Activated B cell treated with CpG ODN at 0.5 μM for 24 hours (primary cell): Measurements from ENCODE around the gene HOXC4. TPM values are rescaled to one million over a fixed set of nuclear protein-coding genes. Genes with fewer than 3 reads are reported as not detected.
"Not testable (repeated sequence)": the region's sequence is repeated elsewhere in the genome, so short reads cannot be mapped to it uniquely, and the experiment has no call there.

Experiments
- ATAC-seq: fragments of 200-7000 bp; cut with Tn5 transposase; one replicate; pipeline ENCODE4 v1.10.0; 2021; ENCODE audit warnings: low read depth, mild to moderate bottlenecking, moderate library complexity
- CTCF ChIA-PET: fragments of 350-600 bp; sonication (Branson Sonifier 250); formaldehyde crosslinking; loops from one replicate; lab custom pipeline; 2021; ENCODE audit warnings: antibody characterized with exemption; lab: Charles Lee
- POLR2A ChIA-PET: fragments of 350-600 bp; sonication (Branson Sonifier 250); formaldehyde crosslinking; loops from one replicate; lab custom pipeline; 2021; ENCODE audit warnings: antibody characterized with exemption; lab: Charles Lee
- DNase-seq: peaks from one replicate; pipeline ENCODE4 v3.0.0; 2022
- H3K27ac Mint-ChIP-seq: one replicate; pipeline ENCODE4 v1.8.0; 2020; ENCODE audit warnings: mixed read lengths
- H3K27me3 Mint-ChIP-seq: one replicate; pipeline ENCODE4 v1.8.0; 2021; ENCODE audit warnings: mixed read lengths
- H3K36me3 Mint-ChIP-seq: one replicate; pipeline ENCODE4 v1.8.0; 2021; ENCODE audit warnings: low read depth, mixed read lengths
- H3K4me1 Mint-ChIP-seq: one replicate; pipeline ENCODE4 v1.8.0; 2021; ENCODE audit warnings: mixed read lengths
- H3K4me3 Mint-ChIP-seq: one replicate; pipeline ENCODE4 v1.8.0; 2020; ENCODE audit warnings: mild to moderate bottlenecking, mixed read lengths
- H3K9me3 Mint-ChIP-seq: one replicate; pipeline ENCODE4 v1.8.0; 2020; ENCODE audit warnings: mixed read lengths
- CTCF ChIP-seq: fragments of 200-600 bp; IDR thresholded peaks from one replicate; pipeline ENCODE4 v1.8.0; 2022; ENCODE audit warnings: antibody characterized with exemption, mild to moderate bottlenecking
- intact Hi-C: fragments of 100-400 bp; cut with micrococcal nuclease; formaldehyde crosslinking; loops from one replicate; pipeline ENCODE4 v1.15.1; 2024
- total RNA-seq: library from RNA; stranded (reverse); gene quantifications from 2 replicates; pipeline ENCODE4 v1.2.3, GENCODE V29; 2022

The HOXC4 gene
- total RNA-seq, 1 donor from 2014 or later = 4.3 TPM

- peak; percentile 41 for DNase-seq
- POLR2A ChIA-PET = interaction anchor here (0.6 to 2.3 kb wide), 5 partner anchors 30 to 642 kb away, joined by 3 to 14 read pairs (median 3); partner anchors contain the start of genes HOXC4 and SMUG1
- CTCF ChIA-PET = interaction anchor here (0.6 to 0.9 kb wide), 2 partner anchors 49 to 1924 kb away, joined by 3 to 4 read pairs; partner anchors contain the start of gene HOXC5
- intact Hi-C loops = loop anchor here (1.0 kb wide), 1 partner anchor 29 kb away; the partner anchor contains the start of gene HOXC4
- no peaks in the 10 kb centered on the region for H3K27me3 Mint-ChIP-seq
- peaks cover 20% of the 10 kb centered on the region for H3K4me1 Mint-ChIP-seq
- TF ChIP-seq CTCF = no peak
- ATAC-seq = peak; percentile 37
- peak overlapping the region; percentile 85 for H3K4me3 Mint-ChIP-seq
- peaks cover 2% of the 10 kb centered on the region for H3K36me3 Mint-ChIP-seq
- H3K27ac Mint-ChIP-seq = peak overlapping the region; percentile 91
- H3K9me3 Mint-ChIP-seq = no peaks in the 10 kb centered on the region
Observed at GRCh38 chr12:54082397-54082892, 28.8 kb downstream of the HOXC4 start.

DNA sequence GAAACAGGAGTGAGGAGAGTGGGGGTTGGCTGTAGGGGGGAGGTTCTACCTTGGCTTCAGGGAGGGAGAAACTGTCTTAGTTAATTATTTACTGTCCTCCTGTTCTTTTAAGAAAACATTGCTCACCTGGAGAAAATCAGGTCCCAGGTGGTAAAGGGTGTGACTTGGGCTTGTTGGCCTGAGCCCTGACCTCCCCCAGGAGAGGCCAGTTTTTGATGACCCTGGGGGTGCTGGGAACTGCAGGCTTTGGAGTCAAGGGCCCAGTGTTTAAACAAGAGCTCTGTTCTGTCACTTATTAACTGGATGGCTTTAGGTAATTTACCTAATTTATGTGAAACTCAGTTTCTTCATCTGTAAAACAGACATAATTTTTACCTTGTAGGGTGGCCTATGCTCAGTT, 34.4 kb downstream of the HOXC4 start:
- CTCF ChIA-PET, POLR2A ChIA-PET, H3K4me1 Mint-ChIP-seq, H3K36me3 Mint-ChIP-seq, H3K27ac Mint-ChIP-seq, H3K9me3 Mint-ChIP-seq, DNase-seq, H3K4me3 Mint-ChIP-seq, ATAC-seq, intact Hi-C loops: not testable (repeated sequence)
- H3K27me3 Mint-ChIP-seq = peaks cover 36% of the 10 kb centered on the region

- intact Hi-C loops, ATAC-seq, H3K9me3 Mint-ChIP-seq, H3K27ac Mint-ChIP-seq, H3K4me1 Mint-ChIP-seq, POLR2A ChIA-PET, H3K4me3 Mint-ChIP-seq, DNase-seq, CTCF ChIA-PET, H3K36me3 Mint-ChIP-seq: not testable (repeated sequence)
- peaks cover 42% of the 10 kb centered on the region for H3K27me3 Mint-ChIP-seq
Observed at GRCh38 chr12:54089465-54089864, 35.8 kb downstream of the HOXC4 start.

DNA sequence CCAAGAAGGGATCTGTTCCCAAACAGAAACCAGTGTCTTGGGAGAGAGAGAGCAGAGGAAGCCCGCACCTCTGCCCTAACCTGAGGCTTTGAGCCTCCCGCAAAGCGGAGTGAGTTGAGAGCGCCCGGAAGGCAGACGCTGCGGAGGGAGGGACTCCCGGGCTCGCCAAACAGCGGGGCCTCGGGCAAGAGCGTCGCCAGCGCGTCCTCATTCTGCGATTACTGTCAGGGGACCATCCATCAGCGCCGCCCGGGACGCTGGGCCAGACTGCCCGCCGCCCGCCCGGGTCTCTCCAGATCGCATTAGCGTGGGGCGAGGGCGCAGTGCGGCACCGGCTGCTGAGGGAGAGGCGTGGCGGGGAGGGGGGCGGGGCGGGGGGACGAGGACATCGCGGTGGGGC, 36.7 kb downstream of the HOXC4 start:
- H3K27ac Mint-ChIP-seq, H3K9me3 Mint-ChIP-seq, ATAC-seq, intact Hi-C loops, H3K36me3 Mint-ChIP-seq, POLR2A ChIA-PET, CTCF ChIA-PET, DNase-seq, H3K4me1 Mint-ChIP-seq: not testable (repeated sequence)
- peaks cover 42% of the 10 kb centered on the region for H3K27me3 Mint-ChIP-seq
- peak overlapping the region; percentile 70 for H3K4me3 Mint-ChIP-seq

DNA sequence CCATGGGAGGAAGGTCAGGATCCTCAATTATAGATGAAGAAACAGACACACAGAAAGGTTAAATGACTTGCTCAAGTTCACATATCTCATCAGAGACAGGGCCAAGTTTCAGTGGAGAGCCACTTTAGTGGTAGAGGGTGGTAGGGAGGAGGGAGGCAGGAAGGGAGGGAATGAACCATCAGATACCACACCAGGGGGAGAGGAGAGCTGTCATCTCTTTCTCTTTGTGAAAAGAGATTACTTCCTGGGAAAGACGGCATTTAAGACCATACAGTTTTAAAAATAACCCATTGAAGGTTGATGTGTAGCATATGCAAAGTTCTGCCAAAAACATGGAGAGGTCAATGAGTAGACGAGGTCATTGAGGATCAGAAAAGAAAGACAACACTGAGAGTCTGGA, 39.3 kb downstream of the HOXC4 start:
- CTCF ChIA-PET, DNase-seq, intact Hi-C loops, H3K4me1 Mint-ChIP-seq, ATAC-seq, H3K4me3 Mint-ChIP-seq, H3K27ac Mint-ChIP-seq, POLR2A ChIA-PET, H3K36me3 Mint-ChIP-seq, H3K9me3 Mint-ChIP-seq: not testable (repeated sequence)
- peaks cover 44% of the 10 kb centered on the region for H3K27me3 Mint-ChIP-seq

DNA sequence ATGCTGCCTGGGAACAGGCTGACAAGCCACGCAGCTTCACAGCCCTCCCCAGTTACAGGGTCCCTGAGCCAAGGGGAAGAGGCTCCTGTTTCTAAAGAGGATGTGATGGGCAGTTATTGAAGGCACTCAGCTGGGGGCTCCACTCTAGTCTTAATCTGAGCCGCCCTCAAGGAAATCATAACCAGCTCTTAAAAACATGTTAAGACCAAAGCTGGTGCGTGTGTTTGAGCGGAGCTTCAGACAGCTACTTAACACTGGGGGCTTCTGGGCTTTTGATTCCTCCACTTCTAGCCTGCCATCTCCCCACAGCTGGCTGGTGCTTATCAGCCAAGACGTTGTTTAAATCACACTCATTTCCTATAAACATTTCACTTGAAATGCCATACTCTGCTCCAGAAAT, 42.3 kb downstream of the HOXC4 start:
- ATAC-seq, CTCF ChIA-PET, H3K4me3 Mint-ChIP-seq, POLR2A ChIA-PET, H3K36me3 Mint-ChIP-seq, H3K4me1 Mint-ChIP-seq, H3K27ac Mint-ChIP-seq, intact Hi-C loops, DNase-seq, H3K9me3 Mint-ChIP-seq: not testable (repeated sequence)
- peaks cover 28% of the 10 kb centered on the region for H3K27me3 Mint-ChIP-seq

DNA sequence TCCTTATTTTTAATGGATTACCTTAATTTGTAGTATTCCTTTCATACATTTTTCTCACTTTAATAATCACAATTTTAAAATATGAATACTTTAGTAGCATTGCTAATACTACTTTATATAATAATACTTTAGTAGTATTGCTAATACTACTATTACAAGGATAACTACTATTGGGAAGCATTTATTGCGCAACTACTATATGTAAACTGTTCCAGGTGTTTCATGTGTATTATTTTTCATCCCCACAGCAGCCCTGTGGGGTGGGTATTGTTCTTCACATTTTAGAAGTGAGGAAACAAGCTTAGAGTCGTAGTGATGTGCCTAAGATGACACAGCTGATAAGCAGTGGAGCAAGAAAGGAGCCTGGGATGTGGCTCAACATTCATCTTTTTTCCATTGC, 45.0 kb downstream of the HOXC4 start:
- H3K4me3 Mint-ChIP-seq, DNase-seq, CTCF ChIA-PET, H3K27ac Mint-ChIP-seq, H3K9me3 Mint-ChIP-seq, intact Hi-C loops, H3K4me1 Mint-ChIP-seq, POLR2A ChIA-PET, H3K36me3 Mint-ChIP-seq, ATAC-seq: not testable (repeated sequence)
- H3K27me3 Mint-ChIP-seq = peaks cover 19% of the 10 kb centered on the region

DNA sequence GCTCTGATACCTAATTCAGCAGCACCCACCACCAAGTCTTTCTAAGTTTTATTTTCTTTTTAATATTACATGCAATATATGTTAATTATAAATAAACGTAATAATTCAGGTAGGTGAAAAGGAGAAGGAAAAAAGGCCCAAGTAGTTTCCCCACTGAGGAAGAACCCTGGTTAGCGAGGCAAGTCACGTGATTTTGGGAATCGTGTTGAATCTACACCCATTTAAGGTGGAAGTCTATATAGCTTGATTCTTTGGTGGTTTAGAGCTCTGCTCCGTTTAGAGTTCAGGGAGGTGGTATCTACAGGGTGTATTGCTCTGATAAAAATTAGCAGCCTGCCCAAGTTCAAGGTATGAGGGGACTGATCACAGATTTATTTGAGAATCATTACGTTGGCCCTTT, 47.0 kb downstream of the HOXC4 start:
- CTCF ChIA-PET, intact Hi-C loops, ATAC-seq, H3K4me3 Mint-ChIP-seq, H3K36me3 Mint-ChIP-seq, H3K27ac Mint-ChIP-seq, POLR2A ChIA-PET, H3K4me1 Mint-ChIP-seq, DNase-seq, H3K9me3 Mint-ChIP-seq: not testable (repeated sequence)
- H3K27me3 Mint-ChIP-seq = peaks cover 20% of the 10 kb centered on the region

DNA sequence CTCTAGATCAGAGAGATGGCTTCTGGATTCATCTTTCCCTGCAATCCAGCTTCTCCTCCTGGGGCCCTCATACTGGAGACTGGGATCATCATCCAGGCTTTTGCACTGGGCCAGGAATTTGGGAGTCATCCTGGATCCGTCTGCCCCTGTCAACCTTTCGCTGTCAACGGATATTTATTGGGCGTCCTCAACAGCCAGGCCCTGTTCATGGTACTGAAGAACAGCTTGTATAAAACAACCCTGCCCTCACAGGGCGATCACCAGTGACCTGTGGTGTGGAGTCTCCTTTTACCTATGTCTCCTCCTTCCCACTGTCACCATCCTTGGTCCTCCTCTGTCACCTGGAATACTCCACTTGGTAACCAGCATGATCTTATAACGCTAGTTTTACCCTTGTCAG, 48.6 kb downstream of the HOXC4 start:
- H3K27ac Mint-ChIP-seq, DNase-seq, H3K4me3 Mint-ChIP-seq, H3K36me3 Mint-ChIP-seq, H3K4me1 Mint-ChIP-seq, intact Hi-C loops, H3K9me3 Mint-ChIP-seq, ATAC-seq, CTCF ChIA-PET, POLR2A ChIA-PET: not testable (repeated sequence)
- H3K27me3 Mint-ChIP-seq = peaks cover 30% of the 10 kb centered on the region

GRCh38 chr12:54103827-54104226, 50.2 kb downstream of the HOXC4 start:
- POLR2A ChIA-PET, H3K36me3 Mint-ChIP-seq, H3K9me3 Mint-ChIP-seq, H3K4me3 Mint-ChIP-seq, ATAC-seq, intact Hi-C loops, DNase-seq, H3K27ac Mint-ChIP-seq, CTCF ChIA-PET: not testable (repeated sequence)
- Mint-ChIP-seq H3K4me1 (peaks cover 13% of the 10 kb centered on the region), H3K27me3 (peaks cover 39% of the 10 kb centered on the region)
